ENCODE results near the gene PDGFRA. TPM values are rescaled to one million over a fixed set of nuclear protein-coding genes. Genes with fewer than 3 reads are reported as not detected.

Gene PDGFRA
- total RNA-seq (2022; extraction: Qiagen RNA extraction; ENCODE audit: low read depth), result 0.34 to 1.1 TPM (median 0.54 TPM) in 5 replicates

DNA sequence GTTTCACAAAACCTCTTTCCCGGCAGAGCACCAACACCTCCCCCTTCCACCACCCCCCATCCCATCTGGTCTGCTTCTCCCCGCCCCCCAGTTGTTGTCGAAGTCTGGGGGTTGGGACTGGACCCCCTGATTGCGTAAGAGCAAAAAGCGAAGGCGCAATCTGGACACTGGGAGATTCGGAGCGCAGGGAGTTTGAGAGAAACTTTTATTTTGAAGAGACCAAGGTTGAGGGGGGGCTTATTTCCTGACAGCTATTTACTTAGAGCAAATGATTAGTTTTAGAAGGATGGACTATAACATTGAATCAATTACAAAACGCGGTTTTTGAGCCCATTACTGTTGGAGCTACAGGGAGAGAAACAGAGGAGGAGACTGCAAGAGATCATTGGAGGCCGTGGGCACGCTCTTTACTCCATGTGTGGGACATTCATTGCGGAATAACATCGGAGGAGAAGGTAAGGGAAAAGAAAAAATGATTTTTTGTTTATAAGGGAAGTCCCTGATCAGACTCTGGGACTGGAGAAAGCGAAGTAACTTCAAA lies at the start of gene PDGFRA:
PDGFRA (plus strand) TSS at position 333 of the 541 bp plus-strand sequence. CDS start 29,476 bp downstream, outside the sequence.

Other genes starting within 250 kb of the PDGFRA start
- 7.3 to 9.7 TPM (median 8.4 TPM) in 5 replicates for gene CHIC2, start 164.7 kb upstream of the PDGFRA start, total RNA-seq (2022; extraction: Qiagen RNA extraction; ENCODE audit: low read depth)
- gene GSX2, start 129.1 kb upstream of the PDGFRA start, total RNA-seq (2022; extraction: Qiagen RNA extraction; ENCODE audit: low read depth), result not detected in 5 replicates